Activated T-helper 17 cell treated with anti-CD3 and anti-CD28 coated beads, Interleukin-2, amount 50 U/mL, for 72 hours (primary cell): ENCODE data around the gene HOXB9. TPM values are rescaled to one million over a fixed set of nuclear protein-coding genes. Genes with fewer than 3 reads are reported as not detected.

Source experiments
- ATAC-seq: fragments of 150-1000 bp; cut with Tn5 transposase; replicated peaks from 2 replicates; pipeline ENCODE4 v1.10.0; 2021; ENCODE audit warnings: mild to moderate bottlenecking, moderate library complexity
- H3K27ac Mint-ChIP-seq: one replicate; pipeline ENCODE4 v1.8.0; 2022; ENCODE audit warnings: mixed read lengths
- H3K27me3 Mint-ChIP-seq: one replicate; pipeline ENCODE4 v1.8.0; 2022; ENCODE audit warnings: mixed read lengths
- H3K36me3 Mint-ChIP-seq: one replicate; pipeline ENCODE4 v1.8.0; 2022; ENCODE audit warnings: low read depth, mild to moderate bottlenecking, mixed read lengths
- H3K4me1 Mint-ChIP-seq: one replicate; pipeline ENCODE4 v1.8.0; 2022; ENCODE audit warnings: mixed read lengths
- H3K4me3 Mint-ChIP-seq: one replicate; pipeline ENCODE4 v1.8.0; 2022; ENCODE audit warnings: mild to moderate bottlenecking, mixed read lengths
- H3K9me3 Mint-ChIP-seq: one replicate; pipeline ENCODE4 v1.8.0; 2022; ENCODE audit warnings: mixed read lengths
- total RNA-seq, 2 donors: library from RNA; stranded (reverse); gene quantifications; one replicate each; pipeline ENCODE4 v1.2.3, GENCODE V29; 2022

The HOXB9 gene
- total RNA-seq, 2 donors from 2014 or later: 0.40 to 0.58 TPM

DNA sequence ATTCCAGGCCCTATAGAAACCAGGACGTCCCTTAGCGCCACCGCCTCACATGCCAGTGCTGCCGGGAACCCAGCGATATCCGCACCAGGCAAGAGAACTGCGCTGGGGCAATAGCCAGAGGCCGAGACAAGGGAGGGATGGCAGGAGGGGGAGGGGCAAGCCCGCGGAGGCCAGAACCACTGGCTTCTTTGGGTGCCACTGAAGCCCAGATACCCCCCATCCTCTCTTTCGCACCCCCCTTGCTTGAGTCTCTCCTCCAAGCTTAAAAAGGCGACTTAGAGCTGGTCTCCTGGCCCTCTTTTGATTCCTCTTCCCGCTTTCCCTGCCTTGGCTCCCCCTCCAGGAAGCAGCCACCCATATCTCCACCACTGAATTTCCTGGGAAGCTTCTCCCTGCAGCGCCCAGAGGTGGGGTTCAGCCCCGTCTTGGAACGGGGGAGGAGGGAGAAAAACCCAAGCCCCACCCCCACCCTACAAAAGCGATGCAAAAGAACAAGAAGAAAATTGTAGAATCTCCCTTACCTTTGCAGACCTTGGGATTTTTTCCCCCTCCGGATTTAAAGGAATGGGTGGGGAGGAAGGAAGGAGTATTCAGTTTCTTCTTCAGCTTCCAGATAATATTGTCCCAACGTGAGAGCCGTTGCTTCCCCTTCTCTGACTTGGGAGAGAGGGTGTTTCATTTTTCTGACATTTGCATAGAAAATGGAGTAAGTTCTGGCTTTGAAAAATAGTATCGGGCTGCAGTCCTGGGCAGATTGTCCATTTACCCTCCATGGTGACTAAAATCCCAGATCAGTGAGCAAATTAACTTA is 22.0 kb downstream of the HOXB9 start:
- H3K27ac Mint-ChIP-seq: no peak overlapping the region
- no peak for ATAC-seq
- peaks cover 66% of the 10 kb centered on the region for H3K27me3 Mint-ChIP-seq
- no peaks in the 10 kb centered on the region for H3K36me3 Mint-ChIP-seq
- H3K4me1 Mint-ChIP-seq: no peaks in the 10 kb centered on the region
- H3K4me3 Mint-ChIP-seq: no peak overlapping the region
- no peaks in the 10 kb centered on the region for H3K9me3 Mint-ChIP-seq

DNA sequence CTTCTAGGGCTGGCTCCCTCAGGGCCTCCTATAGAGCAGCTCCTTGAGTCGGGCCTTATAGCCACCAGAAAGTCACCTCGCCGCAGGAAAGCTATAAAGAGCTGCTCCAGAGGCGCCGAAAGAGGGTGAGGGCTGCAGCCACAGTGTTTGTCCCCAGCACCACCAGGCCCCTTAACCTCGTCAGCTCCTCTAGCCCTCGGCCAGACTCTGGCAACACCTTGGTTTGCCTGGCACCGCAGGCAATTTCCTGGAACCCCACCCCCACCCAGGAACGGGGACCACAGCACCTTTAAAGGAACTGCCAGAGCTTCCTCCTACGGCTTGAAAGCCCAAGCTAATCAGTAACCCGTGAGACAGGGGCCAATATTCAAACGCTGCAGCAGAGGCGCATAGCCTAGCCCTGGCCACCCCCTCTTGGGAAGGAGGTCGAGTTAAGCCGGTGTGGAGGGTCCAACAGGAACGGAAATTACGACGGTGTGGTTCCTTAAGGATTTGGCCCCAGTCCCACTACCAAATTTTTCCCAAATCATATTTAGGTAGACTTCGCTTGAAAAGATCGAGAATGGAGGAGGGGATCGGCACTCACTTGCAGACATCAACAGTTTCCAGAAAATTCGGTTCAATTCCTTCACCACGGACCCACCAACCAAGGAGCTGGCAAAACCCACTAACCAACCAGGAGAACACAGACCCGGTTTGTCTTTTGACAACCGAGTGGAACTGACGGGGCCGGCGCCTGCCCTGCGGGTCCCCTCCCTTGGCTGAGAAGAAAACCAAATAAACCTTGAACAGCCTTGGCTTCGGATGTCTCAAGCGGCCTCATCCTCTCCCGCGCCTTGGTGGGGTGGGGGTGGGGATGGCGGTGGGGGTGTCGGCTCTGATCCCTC is 24.4 kb downstream of the HOXB9 start:
- peak; percentile 5 for ATAC-seq
- peak overlapping the region; percentile 50 for H3K4me3 Mint-ChIP-seq
- peaks cover 5% of the 10 kb centered on the region for H3K4me1 Mint-ChIP-seq
- H3K9me3 Mint-ChIP-seq: no peaks in the 10 kb centered on the region
- peaks cover 75% of the 10 kb centered on the region for H3K27me3 Mint-ChIP-seq
- H3K36me3 Mint-ChIP-seq: no peaks in the 10 kb centered on the region
- H3K27ac Mint-ChIP-seq: no peak overlapping the region

DNA sequence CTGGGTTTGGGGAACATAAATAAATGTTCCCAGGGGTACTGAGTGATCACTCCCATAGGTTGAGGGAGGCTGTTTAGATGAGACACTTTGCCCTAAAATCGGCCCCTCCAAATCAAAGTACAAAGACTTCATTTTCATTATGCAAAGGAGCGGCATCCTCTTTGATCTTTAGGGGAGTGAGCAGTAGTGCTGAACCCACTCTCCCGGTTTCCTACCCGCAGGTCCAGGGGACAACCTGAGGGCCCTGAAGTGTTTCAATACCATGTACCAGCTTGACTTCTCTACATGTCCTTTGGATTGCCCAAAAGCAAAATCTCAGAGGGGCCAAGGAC is 25.0 kb downstream of the HOXB9 start:
- peaks cover 10% of the 10 kb centered on the region for H3K4me1 Mint-ChIP-seq
- no peak for ATAC-seq
- no peaks in the 10 kb centered on the region for H3K36me3 Mint-ChIP-seq

DNA sequence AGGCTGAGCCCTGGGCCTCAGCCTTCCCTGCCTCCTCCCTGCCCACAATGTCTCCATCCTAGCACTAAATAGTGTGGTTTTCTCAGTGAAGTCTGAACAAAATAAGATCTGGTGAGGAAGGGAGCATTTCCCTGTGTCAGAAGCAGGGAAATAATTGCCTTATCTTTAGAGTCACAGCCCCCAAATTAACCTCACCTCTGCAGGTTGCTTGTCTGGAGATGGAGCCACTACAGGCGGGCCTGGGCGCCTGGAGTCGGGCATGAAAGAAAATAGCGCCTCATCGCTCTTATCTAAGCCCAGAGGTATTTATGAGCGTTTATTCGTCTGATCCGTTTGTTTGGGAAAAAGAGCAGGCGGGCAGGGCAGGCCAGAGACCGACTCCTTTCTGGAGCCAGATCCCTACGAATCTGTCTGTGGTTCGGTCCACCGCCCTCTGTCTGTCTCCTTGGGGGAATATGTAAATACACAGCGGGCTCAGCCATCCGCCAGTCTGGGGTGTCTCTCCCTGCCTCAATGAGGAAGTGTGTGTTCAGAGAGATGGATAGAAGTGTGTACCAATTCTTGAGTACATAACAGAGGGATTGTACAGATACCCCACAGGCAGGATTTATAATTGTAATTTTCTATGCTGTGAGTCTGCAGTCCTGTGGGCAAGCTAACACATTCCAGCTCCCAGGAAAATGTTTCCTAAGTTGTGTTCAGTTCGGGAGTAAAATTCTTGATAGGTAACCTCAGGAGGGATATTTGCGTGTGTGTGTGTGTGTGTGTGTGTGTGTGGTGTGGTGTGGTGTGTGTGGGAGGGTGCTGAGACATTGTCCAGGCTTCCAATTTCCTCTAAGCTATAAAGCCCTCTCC is 25.7 kb downstream of the HOXB9 start:
- no peak for ATAC-seq
- no peaks in the 10 kb centered on the region for H3K36me3 Mint-ChIP-seq
- peaks cover 82% of the 10 kb centered on the region for H3K27me3 Mint-ChIP-seq
- no peak overlapping the region for H3K4me3 Mint-ChIP-seq
- H3K9me3 Mint-ChIP-seq: no peaks in the 10 kb centered on the region
- peaks cover 11% of the 10 kb centered on the region for H3K4me1 Mint-ChIP-seq
- no peak overlapping the region for H3K27ac Mint-ChIP-seq

More for the DNA sequence above, 25.0 kb downstream of the HOXB9 start:
- H3K9me3 Mint-ChIP-seq: no peaks in the 10 kb centered on the region
- H3K4me3 Mint-ChIP-seq: no peak overlapping the region
- no peak overlapping the region for H3K27ac Mint-ChIP-seq
- peaks cover 77% of the 10 kb centered on the region for H3K27me3 Mint-ChIP-seq

DNA sequence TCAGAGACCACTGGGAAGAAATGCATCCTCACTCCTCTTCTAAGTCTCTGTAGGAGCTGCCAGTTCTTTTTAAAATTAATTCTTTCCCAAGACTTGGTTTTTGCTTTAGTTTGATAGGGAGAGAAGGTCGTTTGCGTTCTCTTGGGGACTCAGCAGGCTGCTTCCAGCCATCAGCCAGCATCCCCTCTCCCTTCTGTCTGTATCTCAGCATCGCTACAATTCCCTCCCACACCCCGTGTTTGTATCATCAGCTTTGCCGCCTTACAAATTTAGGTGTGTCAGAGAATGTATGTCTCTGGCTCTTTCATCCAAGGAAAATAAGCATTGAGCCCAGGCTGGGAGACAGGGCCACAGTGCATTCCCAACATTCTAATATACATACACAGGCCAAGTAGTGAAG is 26.8 kb downstream of the HOXB9 start:
- H3K27ac Mint-ChIP-seq: no peak overlapping the region
- H3K4me3 Mint-ChIP-seq: no peak overlapping the region
- peaks cover 11% of the 10 kb centered on the region for H3K4me1 Mint-ChIP-seq
- H3K36me3 Mint-ChIP-seq: no peaks in the 10 kb centered on the region
- ATAC-seq: no peak
- no peaks in the 10 kb centered on the region for H3K9me3 Mint-ChIP-seq
- H3K27me3 Mint-ChIP-seq: peaks cover 80% of the 10 kb centered on the region

DNA sequence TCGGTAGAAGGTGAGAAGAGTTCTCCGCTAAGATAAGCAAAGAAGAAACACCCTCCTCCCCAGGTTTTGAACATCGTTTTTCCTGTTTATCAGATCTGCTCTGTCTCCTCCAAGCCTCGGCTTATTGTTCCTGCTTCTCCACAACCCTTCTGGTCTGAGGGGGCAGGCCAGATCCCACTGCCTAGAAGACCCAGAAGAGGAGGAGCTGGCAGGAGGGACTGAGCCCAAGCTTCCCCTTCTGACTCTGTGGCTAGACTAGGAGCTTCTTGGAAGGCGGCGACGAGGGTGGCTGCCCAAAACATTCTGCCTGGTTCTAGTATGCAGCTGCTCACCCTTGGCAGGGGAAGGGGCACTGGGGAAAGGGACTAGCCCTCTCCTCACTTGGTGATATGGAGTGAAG is 27.4 kb downstream of the HOXB9 start:
- H3K4me3 Mint-ChIP-seq: peak overlapping the region; percentile 67
- no peak for ATAC-seq
- H3K27me3 Mint-ChIP-seq: peaks cover 73% of the 10 kb centered on the region
- no peak overlapping the region for H3K27ac Mint-ChIP-seq
- H3K4me1 Mint-ChIP-seq: peaks cover 11% of the 10 kb centered on the region
- H3K36me3 Mint-ChIP-seq: no peaks in the 10 kb centered on the region
- no peaks in the 10 kb centered on the region for H3K9me3 Mint-ChIP-seq

DNA sequence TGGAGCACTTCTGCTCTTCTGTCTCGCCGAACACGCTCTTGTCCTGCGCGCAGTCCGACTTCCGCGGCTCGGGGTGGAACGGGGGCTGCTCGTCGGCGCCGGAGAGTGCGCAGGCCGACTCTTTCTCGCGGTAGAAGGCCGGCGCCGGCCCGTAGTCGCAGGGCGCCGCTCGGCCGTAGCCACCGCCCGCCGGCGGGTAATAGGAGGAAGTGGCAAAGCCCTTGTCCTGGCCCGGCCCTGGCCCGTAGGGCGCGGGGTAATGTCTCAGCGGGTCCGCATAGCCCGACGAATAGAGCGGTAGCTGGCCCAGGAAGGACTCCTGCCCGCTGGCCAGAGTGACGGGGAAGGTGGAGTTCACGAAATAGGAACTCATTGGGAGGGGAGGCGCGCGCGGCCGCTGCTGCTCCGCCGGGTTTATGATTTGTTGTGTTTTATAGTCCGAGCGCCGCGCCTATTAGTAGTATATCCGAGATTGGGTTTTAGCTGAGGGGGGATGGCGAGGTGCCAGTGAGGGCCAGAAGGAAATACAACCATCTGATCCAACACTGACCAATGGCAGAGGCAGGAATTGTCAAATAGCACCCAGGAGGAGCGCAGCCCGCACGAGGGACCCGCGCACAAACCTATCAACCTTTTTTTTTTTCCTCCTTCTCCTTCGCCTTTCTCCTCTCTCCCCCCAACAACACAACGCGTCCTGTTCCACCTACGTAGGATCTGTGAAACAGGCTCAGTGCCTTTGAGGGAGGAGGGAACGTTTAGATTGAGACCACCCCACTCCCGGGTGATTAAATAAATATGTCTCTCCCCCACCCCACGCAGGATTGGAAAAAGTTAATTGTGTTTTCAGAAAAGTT is 28.2 kb downstream of the HOXB9 start:
- Mint-ChIP-seq H3K27me3 (peaks cover 67% of the 10 kb centered on the region), H3K9me3 (no peaks in the 10 kb centered on the region), H3K4me3 (peak overlapping the region; percentile 67), H3K36me3 (no peaks in the 10 kb centered on the region), H3K27ac (no peak overlapping the region), H3K4me1 (peaks cover 11% of the 10 kb centered on the region)
- peak; percentile 55 for ATAC-seq

DNA sequence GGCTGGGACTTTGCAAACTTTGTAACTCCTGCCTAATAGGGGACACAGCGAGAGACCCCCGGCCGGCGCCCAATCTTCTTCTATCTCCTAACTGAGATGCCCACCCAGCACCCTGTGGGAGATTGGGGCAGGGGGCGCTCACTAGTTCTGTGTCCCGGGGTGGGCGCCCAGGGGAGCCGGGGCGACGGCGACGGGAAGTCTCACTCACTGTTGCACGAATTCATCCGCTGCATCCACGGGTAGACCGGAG is 28.7 kb downstream of the HOXB9 start:
- H3K4me3 Mint-ChIP-seq: peak overlapping the region; percentile 67
- H3K27me3 Mint-ChIP-seq: peaks cover 68% of the 10 kb centered on the region
- no peak overlapping the region for H3K27ac Mint-ChIP-seq
- no peak for ATAC-seq
- no peaks in the 10 kb centered on the region for H3K9me3 Mint-ChIP-seq
- H3K36me3 Mint-ChIP-seq: no peaks in the 10 kb centered on the region
- H3K4me1 Mint-ChIP-seq: peaks cover 16% of the 10 kb centered on the region

DNA sequence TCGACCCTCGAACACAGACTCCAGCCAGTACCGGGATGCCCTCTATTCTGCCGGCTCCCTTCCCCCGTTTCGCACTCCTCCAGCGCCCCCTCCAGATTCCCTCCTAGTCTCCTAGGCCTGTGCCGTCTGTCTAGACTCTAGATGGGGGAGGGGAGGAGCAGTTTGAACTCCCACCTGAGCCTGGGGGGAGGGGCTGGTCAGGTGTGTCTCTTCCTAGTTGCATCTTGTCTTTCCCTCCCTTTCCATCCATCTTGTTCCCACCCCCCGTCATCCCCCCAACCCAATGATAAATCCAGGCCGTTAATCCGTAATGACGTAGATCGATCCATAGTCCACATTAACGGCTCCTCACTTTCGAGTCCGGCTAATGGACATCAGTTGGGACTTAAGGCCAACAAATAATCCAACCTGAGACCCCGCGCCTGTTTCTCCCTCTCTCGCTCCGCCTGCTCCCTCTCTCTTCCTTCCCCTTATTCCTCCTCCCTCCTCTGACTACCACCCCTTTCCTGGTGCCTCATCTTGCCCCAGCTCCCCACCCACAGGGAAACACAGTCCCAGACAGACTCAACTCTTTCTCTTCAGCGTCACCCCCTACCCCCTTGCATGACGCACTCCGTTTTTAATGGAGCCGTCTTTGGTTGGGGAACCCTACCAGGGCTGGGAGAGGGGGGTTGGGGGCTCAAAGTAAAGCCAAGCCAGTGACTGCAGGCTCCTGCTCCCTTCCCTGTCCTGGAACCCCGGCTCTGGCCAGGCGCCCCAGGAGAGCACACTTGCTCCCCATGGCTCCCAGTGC is 29.2 kb downstream of the HOXB9 start:
- Mint-ChIP-seq H3K4me3 (peak overlapping the region; percentile 67), H3K27me3 (peaks cover 67% of the 10 kb centered on the region), H3K4me1 (peaks cover 16% of the 10 kb centered on the region), H3K36me3 (no peaks in the 10 kb centered on the region), H3K9me3 (no peaks in the 10 kb centered on the region), H3K27ac (no peak overlapping the region)
- no peak for ATAC-seq

DNA sequence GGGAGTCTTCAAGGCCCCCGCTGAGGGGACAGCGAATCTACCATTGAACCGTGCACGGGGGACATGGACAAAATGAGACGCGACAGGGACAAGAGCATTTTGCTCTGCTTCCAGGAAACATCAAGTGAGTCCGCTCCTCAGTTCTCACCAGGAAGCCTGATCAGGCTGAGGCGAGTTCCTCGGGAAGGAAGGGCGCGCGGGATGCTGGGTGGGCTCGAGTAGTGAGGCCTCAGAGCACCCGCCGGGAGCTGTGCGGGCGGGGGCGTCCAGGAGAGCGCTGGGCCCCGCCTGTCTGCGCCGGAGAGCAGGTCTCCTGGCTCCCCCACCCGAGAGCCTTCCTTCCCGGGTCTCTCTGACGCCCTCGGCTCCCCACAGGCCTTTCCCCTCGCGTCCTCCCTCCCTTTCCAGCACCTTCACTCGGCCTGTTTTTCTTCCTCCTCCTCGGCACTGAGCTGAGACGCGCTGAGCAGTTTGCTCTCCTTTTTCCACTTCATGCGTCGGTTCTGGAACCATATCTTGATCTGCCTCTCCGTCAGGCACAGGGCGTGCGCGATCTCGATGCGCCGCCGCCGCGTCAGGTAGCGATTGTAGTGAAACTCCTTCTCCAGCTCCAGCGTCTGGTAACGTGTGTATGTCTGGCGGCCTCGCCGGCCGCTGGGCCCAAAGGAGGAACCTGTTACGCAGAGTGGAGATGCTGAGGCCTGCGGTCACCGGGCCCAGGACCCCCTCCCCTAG is 30.0 kb downstream of the HOXB9 start:
- Mint-ChIP-seq H3K9me3 (no peaks in the 10 kb centered on the region), H3K4me3 (peak overlapping the region; percentile 67), H3K36me3 (no peaks in the 10 kb centered on the region), H3K4me1 (peaks cover 16% of the 10 kb centered on the region), H3K27me3 (peaks cover 73% of the 10 kb centered on the region), H3K27ac (no peak overlapping the region)
- peak; percentile 32 for ATAC-seq

DNA sequence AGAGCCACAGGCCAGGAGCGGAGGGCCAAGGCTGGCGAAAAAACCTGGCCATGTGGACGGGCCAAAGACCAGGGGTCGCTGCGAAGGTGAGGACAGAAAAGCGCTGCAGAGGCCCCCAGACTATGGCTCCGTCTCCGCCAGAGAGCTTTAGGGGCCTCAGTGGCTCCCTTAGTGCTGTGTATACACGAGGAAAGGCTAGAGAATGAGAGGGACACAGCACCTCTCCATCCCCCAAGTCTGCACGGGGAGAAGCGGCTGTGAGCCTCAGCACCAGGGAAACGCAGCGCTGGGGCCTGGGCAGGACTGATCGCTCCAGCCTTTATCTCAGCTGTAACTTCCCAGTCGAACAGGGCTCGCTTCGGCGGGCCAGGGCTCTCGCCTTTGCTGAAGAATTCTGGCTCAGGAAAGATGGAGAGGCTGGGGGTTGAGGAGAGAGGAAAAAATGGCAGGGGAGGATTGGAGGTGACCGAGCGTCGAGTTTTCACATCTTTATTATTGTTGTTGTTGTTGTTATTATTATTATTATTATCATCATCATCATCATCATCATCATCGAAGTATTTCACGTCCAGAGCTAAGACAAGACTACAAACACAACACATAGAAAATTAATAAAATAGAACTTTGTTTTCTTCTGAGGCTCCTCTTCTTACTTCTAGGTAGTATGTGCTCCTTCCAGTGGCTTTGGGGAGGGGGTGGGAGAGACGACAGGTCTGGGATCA is 30.7 kb downstream of the HOXB9 start:
- H3K4me1 Mint-ChIP-seq: peaks cover 16% of the 10 kb centered on the region
- ATAC-seq: no peak
- H3K4me3 Mint-ChIP-seq: peak overlapping the region; percentile 67
- no peaks in the 10 kb centered on the region for H3K36me3 Mint-ChIP-seq
- H3K27me3 Mint-ChIP-seq: peaks cover 71% of the 10 kb centered on the region
- H3K9me3 Mint-ChIP-seq: no peaks in the 10 kb centered on the region
- H3K27ac Mint-ChIP-seq: no peak overlapping the region

DNA sequence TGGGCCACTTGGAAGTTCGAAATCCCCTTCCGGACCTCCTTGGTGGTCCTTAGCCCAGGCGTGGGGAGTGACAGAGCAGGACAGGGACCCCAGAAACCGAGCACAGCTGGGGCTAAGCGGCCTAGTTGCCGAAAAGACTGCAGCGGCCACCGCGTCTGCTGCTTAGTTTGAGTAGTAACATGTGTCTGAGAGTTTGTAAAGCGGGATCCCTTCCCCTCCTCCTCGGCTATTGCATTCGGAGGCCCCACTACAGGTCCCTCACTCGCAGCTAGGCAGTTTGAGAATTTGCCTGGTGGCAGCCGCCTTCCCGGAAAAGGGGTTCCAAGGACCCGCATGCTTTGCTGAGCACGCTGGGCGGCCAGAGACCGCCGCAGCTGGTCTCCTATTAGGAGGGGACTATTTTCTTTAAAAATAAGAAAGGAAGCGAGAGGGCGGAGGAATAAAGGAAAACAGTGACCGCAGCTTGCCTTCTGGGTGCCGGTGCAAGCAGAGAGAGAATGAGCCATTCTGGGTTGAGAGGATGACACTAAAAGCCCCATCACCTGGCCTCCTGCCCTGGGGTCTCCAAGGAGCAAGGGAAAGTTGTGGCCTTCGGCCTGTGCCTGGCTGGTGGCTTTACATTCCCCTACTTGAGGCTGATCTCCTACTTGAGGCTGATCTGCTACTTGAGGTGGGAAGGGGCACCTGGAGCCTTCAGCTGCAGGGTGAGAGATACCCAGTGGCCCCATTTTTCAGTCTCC is 31.4 kb downstream of the HOXB9 start:
- no peaks in the 10 kb centered on the region for H3K9me3 Mint-ChIP-seq
- peaks cover 16% of the 10 kb centered on the region for H3K4me1 Mint-ChIP-seq
- ATAC-seq: no peak
- H3K27ac Mint-ChIP-seq: no peak overlapping the region
- no peaks in the 10 kb centered on the region for H3K36me3 Mint-ChIP-seq
- H3K27me3 Mint-ChIP-seq: peaks cover 71% of the 10 kb centered on the region
- H3K4me3 Mint-ChIP-seq: peak overlapping the region; percentile 67
